ENCODE data around the gene MET. TPM values are rescaled to one million over a fixed set of nuclear protein-coding genes. Genes with fewer than 3 reads are reported as not detected.

The MET gene
- total RNA-seq, 6 experiments from 2014 or later: 101 to 149 (median 129) TPM

DNA sequence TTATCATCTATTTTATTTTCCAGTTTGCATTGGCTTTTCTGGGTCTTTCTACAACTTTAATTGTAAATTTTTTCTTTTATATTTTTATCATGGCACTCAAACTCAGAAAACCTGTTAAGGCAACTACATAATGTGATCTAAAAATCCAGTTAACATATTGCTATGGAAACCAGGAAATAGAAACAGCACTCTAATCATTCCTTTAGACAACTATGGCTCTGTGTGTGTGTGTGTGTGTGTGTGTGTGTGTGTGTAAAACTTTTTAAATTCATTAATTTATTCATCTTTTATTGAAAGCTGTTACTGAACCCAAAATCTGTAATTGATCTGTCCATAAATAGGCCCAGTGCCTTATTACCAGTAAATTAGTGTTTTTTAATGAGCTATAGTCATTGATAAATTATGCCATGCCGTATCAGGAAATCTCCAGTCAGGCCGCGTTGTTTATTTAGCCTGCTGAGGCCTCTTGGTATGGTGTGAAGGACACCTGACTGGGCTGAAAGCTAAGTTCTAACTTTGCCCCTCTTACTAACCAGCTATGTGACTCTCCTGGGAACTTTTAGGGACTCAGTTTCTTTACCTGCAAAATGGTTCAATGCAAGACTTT lies 1.5 kb upstream of the MET start:
- DNase-seq: peak; percentile 26
- Mint-ChIP-seq H3K27ac (no peak overlapping the region), H3K4me1 (ENCODE audit: low read depth) (peaks cover 36% of the 10 kb centered on the region), H3K9me3 (no peaks in the 10 kb centered on the region), H3K36me3 (ENCODE audit: low read depth) (peaks cover 19% of the 10 kb centered on the region; the same call in 1 of the 2 replicates), H3K27me3 (ENCODE audit: insufficient read depth) (no peaks in the 10 kb centered on the region), H3K4me3 (no peak overlapping the region)
- TF ChIP-seq, protein P1, sequence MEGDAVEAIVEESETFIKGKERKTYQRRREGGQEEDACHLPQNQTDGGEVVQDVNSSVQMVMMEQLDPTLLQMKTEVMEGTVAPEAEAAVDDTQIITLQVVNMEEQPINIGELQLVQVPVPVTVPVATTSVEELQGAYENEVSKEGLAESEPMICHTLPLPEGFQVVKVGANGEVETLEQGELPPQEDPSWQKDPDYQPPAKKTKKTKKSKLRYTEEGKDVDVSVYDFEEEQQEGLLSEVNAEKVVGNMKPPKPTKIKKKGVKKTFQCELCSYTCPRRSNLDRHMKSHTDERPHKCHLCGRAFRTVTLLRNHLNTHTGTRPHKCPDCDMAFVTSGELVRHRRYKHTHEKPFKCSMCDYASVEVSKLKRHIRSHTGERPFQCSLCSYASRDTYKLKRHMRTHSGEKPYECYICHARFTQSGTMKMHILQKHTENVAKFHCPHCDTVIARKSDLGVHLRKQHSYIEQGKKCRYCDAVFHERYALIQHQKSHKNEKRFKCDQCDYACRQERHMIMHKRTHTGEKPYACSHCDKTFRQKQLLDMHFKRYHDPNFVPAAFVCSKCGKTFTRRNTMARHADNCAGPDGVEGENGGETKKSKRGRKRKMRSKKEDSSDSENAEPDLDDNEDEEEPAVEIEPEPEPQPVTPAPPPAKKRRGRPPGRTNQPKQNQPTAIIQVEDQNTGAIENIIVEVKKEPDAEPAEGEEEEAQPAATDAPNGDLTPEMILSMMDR (IDR thresholded peaks at IDR 0.05): no peak

DNA sequence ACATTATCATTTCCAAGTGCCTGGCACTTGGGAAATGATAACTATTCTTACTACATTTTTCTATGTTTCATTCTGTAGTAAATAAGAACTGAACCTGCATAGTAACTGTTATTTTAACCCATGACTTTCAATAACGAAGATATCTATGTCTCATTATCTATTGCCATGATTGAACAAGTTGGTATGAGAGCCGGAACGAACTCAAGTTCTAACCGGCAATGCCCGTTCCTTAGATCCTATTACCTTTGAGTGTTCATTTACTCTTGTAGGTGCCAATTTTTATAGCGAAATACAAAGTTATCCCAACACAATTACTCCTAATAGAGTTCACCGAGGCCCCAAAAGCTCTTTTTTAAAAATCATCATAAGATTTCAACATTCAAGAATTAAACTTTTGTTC lies 885 bp upstream of the MET start:
- Mint-ChIP-seq H3K27ac (peak overlapping the region; percentile 81), H3K36me3 (ENCODE audit: low read depth) (peaks cover 19% of the 10 kb centered on the region; the same call in 1 of the 2 replicates), H3K4me3 (peak overlapping the region; percentile 93), H3K4me1 (ENCODE audit: low read depth) (peaks cover 42% of the 10 kb centered on the region), H3K9me3 (no peaks in the 10 kb centered on the region), H3K27me3 (ENCODE audit: insufficient read depth) (no peaks in the 10 kb centered on the region)
- no peak for DNase-seq
- TF ChIP-seq, protein P1 (IDR thresholded peaks at IDR 0.05): no peak

DNA sequence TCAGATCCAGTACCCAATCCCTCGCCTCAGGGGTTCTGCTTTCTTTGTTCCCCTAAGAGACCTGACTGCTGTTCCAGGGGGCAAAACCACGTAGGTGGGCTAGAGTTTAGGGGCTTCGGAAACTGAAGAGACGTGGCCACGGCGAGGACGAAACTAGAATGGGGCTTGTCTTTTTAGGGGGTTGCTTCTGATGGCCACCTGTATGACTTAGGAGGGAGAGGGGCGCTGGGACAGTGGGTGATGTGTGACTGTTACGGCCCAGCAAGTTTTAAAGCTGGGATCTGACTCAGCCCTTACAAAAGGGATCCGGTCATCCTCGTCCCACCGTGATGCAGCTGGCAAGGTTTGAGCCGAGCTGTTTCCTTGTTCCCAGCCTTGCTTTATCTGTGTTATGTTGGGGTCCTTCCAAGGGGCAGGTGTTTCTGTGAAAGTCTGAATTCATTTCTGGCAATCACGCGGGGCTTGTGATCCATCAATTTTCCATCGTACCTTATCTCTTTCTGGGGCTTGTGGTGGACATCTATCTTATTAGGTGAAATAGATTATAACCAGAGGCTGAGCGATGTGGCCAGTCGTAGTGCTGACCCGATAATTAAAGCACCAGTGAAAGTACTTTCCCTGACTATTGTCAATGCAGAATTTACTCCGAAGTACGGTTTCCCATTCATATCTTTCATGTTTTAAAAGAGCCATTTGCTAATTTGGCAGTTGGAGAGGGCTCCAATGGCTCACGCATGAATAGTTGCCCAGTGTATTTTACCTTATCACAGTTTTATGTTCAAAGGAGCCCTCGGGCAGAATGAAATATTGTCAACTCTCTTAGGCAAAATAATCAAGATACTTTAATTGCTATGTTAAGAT lies 830 bp downstream of the MET start:
- Mint-ChIP-seq H3K4me1 (ENCODE audit: low read depth) (peaks cover 59% of the 10 kb centered on the region), H3K9me3 (no peaks in the 10 kb centered on the region), H3K36me3 (ENCODE audit: low read depth) (peaks cover 26% of the 10 kb centered on the region; the same call in 1 of the 2 replicates), H3K27me3 (ENCODE audit: insufficient read depth) (no peaks in the 10 kb centered on the region), H3K27ac (peak overlapping the region; percentile 97), H3K4me3 (peak overlapping the region; percentile 97)
- DNase-seq: peak; percentile 28
- TF ChIP-seq, protein P1 (IDR thresholded peaks at IDR 0.05): no peak

DNA sequence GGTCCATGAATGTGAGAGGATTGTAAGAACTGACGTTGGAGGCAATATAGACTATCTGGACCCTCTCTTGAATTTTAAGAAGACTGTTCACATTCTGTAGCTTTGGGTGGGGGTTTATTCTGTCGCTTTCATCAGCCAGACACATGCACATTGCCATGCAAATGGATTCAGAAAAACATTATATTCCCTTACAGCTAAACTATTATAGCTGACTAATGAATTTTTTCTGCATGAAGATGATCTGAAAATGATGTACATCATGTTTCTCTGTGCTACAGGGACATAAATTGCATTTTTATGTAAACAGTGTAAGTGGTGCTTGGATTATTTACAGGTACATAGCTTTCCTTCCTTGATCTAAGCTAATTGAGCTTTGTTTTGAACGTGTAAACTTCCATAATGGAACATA lies 1.5 kb downstream of the MET start:
- Mint-ChIP-seq H3K27me3 (ENCODE audit: insufficient read depth) (no peaks in the 10 kb centered on the region), H3K4me1 (ENCODE audit: low read depth) (peaks cover 66% of the 10 kb centered on the region), H3K9me3 (no peaks in the 10 kb centered on the region), H3K27ac (peak overlapping the region; percentile 97), H3K36me3 (ENCODE audit: low read depth) (peaks cover 29% of the 10 kb centered on the region; the same call in 1 of the 2 replicates), H3K4me3 (peak overlapping the region; percentile 97)
- DNase-seq: no peak
- TF ChIP-seq, protein P1 (IDR thresholded peaks at IDR 0.05): no peak

DNA sequence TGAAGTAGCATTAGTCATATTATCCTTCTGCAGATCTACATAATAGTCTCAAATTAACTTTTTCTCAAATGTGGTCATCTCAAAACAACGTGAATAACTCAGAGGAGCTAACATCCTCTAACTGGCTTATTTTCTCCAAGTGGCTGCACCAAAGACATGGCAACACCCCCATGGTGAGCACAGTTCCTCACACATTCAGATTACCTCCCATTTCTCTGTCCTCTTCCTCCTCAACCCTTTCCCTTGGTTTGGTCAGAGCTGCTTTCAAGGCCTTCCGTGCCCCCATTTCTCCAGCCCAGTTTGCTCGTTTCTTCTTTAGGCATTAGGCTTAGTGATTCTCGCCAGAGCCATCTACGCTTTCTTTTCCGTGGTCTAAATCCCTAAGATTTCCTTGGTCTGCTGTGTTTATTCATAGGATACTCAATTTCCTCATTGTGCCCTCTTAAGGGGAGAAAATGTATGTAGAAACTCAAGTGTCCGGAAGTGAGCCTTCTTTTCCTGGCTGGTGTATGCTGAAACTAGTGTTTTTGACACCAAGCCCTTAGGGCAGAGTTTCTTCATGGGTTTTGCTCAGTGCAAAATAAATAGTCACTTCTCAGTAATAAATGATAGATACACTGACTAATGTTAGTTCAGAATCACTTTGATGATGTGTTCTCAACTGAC lies 2.6 kb downstream of the MET start:
- Mint-ChIP-seq H3K4me1 (ENCODE audit: low read depth) (peaks cover 78% of the 10 kb centered on the region), H3K36me3 (ENCODE audit: low read depth) (peaks cover 29% of the 10 kb centered on the region; the same call in 1 of the 2 replicates), H3K9me3 (no peaks in the 10 kb centered on the region), H3K27me3 (ENCODE audit: insufficient read depth) (no peaks in the 10 kb centered on the region), H3K4me3 (peak overlapping the region; percentile 97), H3K27ac (peak overlapping the region; percentile 77)
- TF ChIP-seq, protein P1 (IDR thresholded peaks at IDR 0.05): no peak
- DNase-seq: peak; percentile 56

All from HFFc6 (cell line).